ENCODE results near the gene CA9.

DNA sequence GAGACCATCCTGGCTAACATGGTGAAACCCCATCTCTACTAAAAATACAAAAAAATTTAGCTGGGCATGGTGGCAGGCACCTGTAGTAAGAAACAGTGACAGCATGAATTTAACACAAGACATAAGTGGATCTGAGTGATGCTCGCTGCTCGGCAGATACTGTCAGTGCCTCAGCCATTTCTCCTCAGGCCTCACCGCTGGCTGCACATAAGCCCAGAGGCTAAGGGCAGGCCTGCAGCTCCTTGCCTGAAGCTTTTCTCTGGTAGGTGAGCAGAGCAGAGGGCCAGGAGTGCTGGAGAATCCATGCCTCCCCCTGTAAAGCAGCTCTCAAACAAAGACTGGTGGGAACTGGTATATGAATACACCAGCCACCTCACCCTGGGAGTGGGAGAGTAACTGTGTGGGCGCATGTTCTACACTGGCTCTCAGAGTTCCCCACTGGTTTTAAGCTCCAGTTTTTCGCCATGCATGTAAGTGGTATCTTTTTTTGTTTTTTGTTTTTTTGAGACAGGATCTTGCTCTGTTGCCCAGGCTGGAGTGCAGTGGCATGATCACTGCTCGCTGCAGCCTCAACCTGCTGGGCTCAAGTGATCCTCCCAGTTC, 45.2 kb upstream of the CA9 start:
- TF ChIP-seq CTCF (IDR thresholded peaks at IDR 0.05; ENCODE audit: insufficient read depth, low read length, poor library complexity, severe bottlenecking) = no peak
- no peak for TF ChIP-seq EZH2phosphoT487 (conservative IDR thresholded peaks at IDR 0.05; ENCODE audit: low read length)

Measured in SU-DHL-6 (cell line).